K562 (cell line): ENCODE measurements around the gene COL1A2. TPM values are rescaled to one million over a fixed set of nuclear protein-coding genes. Genes with fewer than 3 reads are reported as not detected.

Source experiments
- ATAC-seq: fragments of 200-7000 bp; cut with Tn5 transposase; 3 replicates; pipeline ENCODE4 v1.9.1; 2020; ENCODE audit warnings: moderate library complexity
- BruUV-seq: library from RNA; stranded (reverse); fragments of 400-500 nt; replicated peaks from 2 replicates; lab custom pipeline; 2021; lab: Mats Ljungman, UMichigan
- CTCF ChIA-PET: fragments of 300-600 bp; formaldehyde crosslinking; extraction: SDS; loops from one replicate; lab custom pipeline; 2021; ENCODE audit warnings: low intra/inter-chr PET ratio; lab: Yijun Ruan, JAX
- POLR2A ChIA-PET: fragments of 300-600, 350-650 bp; sonication (Branson Sonifier 250); formaldehyde crosslinking; extraction: SDS; loops from one replicate; lab custom pipeline; 2021; ENCODE audit warnings: antibody characterized with exemption, inconsistent platforms; lab: Yijun Ruan, JAX
- DNase-seq, 4 experiments: peaks; one replicate each; pipeline versions ENCODE4 v3.0.0 to v3.0.0-alpha.2; 2011 to 2018; ENCODE audit warnings: low spot score in 3 of 4, mixed read lengths in 3 of 4; ENCODE audit errors: extremely low read depth in 1 of 4
- FAIRE-seq: peaks from 2 replicates; lab custom pipeline; 2011; peaks lifted over from hg19 to GRCh38; lab: Jason Lieb, UNC
- H2AFZ ChIP-seq: 2 replicates; pipeline ENCODE4 v1.6.0; 2011; ENCODE audit warnings: low read depth, low read length, control low read depth, inconsistent platforms
- H3K27ac ChIP-seq: fragments of 200-600 bp; 3 replicates; pipeline ENCODE4 v1.8.0; 2011; ENCODE audit warnings: low read depth, mild to moderate bottlenecking, control low read depth, inconsistent platforms, low read length, moderate library complexity, mixed read lengths; ENCODE audit errors: extremely low read depth
- H3K27me3 ChIP-seq, 2 experiments: fragments of 300-600 bp in 1 of 2; 2 replicates in 1 of 2; 3 replicates in 1 of 2; pipeline versions ENCODE4 v1.6.0 to v1.8.0; 2011; ENCODE audit warnings: inconsistent platforms in 2 of 2, low read length in 2 of 2, mild to moderate bottlenecking in 1 of 2, mixed read lengths in 1 of 2, moderate library complexity in 1 of 2; ENCODE audit not compliant: control insufficient read depth in 2 of 2, insufficient read depth in 2 of 2
- H3K36me3 ChIP-seq: fragments of 300-600 bp; 3 replicates; pipeline ENCODE4 v1.8.0; 2011; ENCODE audit warnings: mild to moderate bottlenecking, low read length, inconsistent platforms; ENCODE audit not compliant: control insufficient read depth, insufficient read depth
- H3K4me1 ChIP-seq, 2 experiments: fragments of 200-600 bp in 1 of 2; replicated peaks in 1 of 2; 2 replicates in 1 of 2; 3 replicates in 1 of 2; pipeline versions ENCODE4 v1.5.1 to v1.8.0; 2011; ENCODE audit warnings: inconsistent platforms in 2 of 2, low read length in 2 of 2, mild to moderate bottlenecking in 1 of 2, mixed read lengths in 1 of 2, moderate library complexity in 1 of 2; ENCODE audit not compliant: control insufficient read depth in 2 of 2, insufficient read depth in 2 of 2
- H3K4me2 ChIP-seq: 2 replicates; pipeline ENCODE4 v1.6.1; 2011; ENCODE audit warnings: low read length, control low read depth, inconsistent platforms, mixed read lengths; ENCODE audit not compliant: insufficient read depth
- H3K4me3 ChIP-seq: fragments of 200-600 bp; sonication (generic), shearing (Covaris generic); 2 replicates; pipeline ENCODE4 v1.5.1; 2016; ENCODE audit warnings: control low read depth, inconsistent platforms
- H3K79me2 ChIP-seq: fragments of 200-600 bp; 3 replicates; pipeline ENCODE4 v1.8.0; 2011; ENCODE audit warnings: low read length, inconsistent platforms; ENCODE audit not compliant: control insufficient read depth, insufficient read depth
- H3K9ac ChIP-seq, 2 experiments: 2 replicates each; pipeline versions ENCODE4 v1.6.0 to v1.6.1; 2011; ENCODE audit warnings: low read depth in 2 of 2, low read length in 2 of 2, control low read depth in 1 of 2, inconsistent platforms in 1 of 2, mild to moderate bottlenecking in 1 of 2, mixed read lengths in 1 of 2; ENCODE audit not compliant: insufficient read depth in 1 of 2
- H3K9me1 ChIP-seq: one replicate; pipeline ENCODE4 v1.6.0; 2011; ENCODE audit warnings: inconsistent platforms, mild to moderate bottlenecking, low read length, moderate library complexity; ENCODE audit not compliant: control insufficient read depth, insufficient read depth
- H3K9me3 ChIP-seq: replicated peaks from 2 replicates; pipeline ENCODE4 v1.5.1; 2011; ENCODE audit warnings: low read depth, low read length, inconsistent platforms; ENCODE audit not compliant: control insufficient read depth, insufficient read depth
- H4K20me1 ChIP-seq: replicated peaks from 2 replicates; pipeline ENCODE4 v1.6.1; 2011; ENCODE audit warnings: low read length, inconsistent platforms, mixed read lengths; ENCODE audit not compliant: control insufficient read depth, insufficient read depth
- ADNP ChIP-seq: fragments of 200-800 bp; sonication (Bioruptor generic); IDR thresholded peaks from 2 replicates; pipeline ENCODE4 v1.6.1; 2016; ENCODE audit warnings: missing genetic modification characterization, missing compliant biosample characterization
- CAMTA2 ChIP-seq: fragments of 250-450 bp; sonication (Bioruptor Pico); conservative IDR thresholded peaks from 2 replicates; pipeline ENCODE4 v1.5.1; 2022
- DDX20 ChIP-seq: fragments of 450-650 bp; IDR thresholded peaks from 2 replicates; pipeline ENCODE4 v1.6.1; 2016; ENCODE audit warnings: missing genetic modification characterization, low read depth, mild to moderate bottlenecking, missing compliant biosample characterization, moderate library complexity
- ELK1 ChIP-seq: sonication (generic); formaldehyde crosslinking; IDR thresholded peaks from 2 replicates; pipeline ENCODE4 v1.8.1; 2022; ENCODE audit warnings: missing genetic modification reagents
- MYBL2 ChIP-seq, 2 experiments: fragments of 450-650 bp in 1 of 2; sonication (generic) in 1 of 2; formaldehyde crosslinking in 1 of 2; IDR thresholded peaks; 2 replicates each; pipeline versions ENCODE4 v1.6.1 to v1.8.1; 2017 to 2022; ENCODE audit warnings: borderline replicate concordance in 1 of 2, inconsistent platforms in 1 of 2, low read depth in 1 of 2, mild to moderate bottlenecking in 1 of 2, missing genetic modification reagents in 1 of 2, moderate library complexity in 1 of 2
- POLR2G ChIP-seq: fragments of 200-400 bp; formaldehyde crosslinking; IDR thresholded peaks from 2 replicates; pipeline ENCODE4 v1.6.1; 2017; ENCODE audit warnings: low read depth, mild to moderate bottlenecking, antibody characterized with exemption, low read length, moderate library complexity
- PRPF4 ChIP-seq: fragments of 200-400 bp; formaldehyde crosslinking; IDR thresholded peaks from one replicate; pipeline ENCODE4 v1.6.1; 2017; ENCODE audit warnings: low read length, low read depth, mild to moderate bottlenecking; ENCODE audit not compliant: insufficient read depth, poor library complexity, severe bottlenecking
- SIRT6 ChIP-seq: IDR thresholded peaks from one replicate; pipeline ENCODE4 v1.6.1; 2012; ENCODE audit warnings: low read depth, mild to moderate bottlenecking, control low read depth, inconsistent platforms, low read length, moderate library complexity
- ZNF717 ChIP-seq: fragments of 250-450 bp; sonication (Bioruptor Pico); IDR thresholded peaks from 2 replicates; pipeline ENCODE4 v1.5.0; 2021
- in situ Hi-C: fragments of 300-500 bp; cut with MboI; formaldehyde crosslinking; loops from 4 replicates; pipeline ENCODE4 v1.15.0; 2018; ENCODE audit warnings: inconsistent platforms, mixed read lengths
- intact Hi-C: fragments of 100-400 bp; cut with micrococcal nuclease; formaldehyde crosslinking; loops from 2 replicates; pipeline ENCODE4 v1.14.2; 2022
- polyA plus RNA-seq, 8 experiments: library from polyadenylated mRNA; depleted of rRNA in 4 of 8; stranded (reverse) in 5 of 8; unstranded in 3 of 8; fragments of >200 nt; fragmentation: Nextera tagmentation in 2 of 8; fragmentation: Illumina TruSeq in 1 of 8; extraction: Ambion mirVana in 2 of 8; extraction: Trizol in 1 of 8; gene quantifications; 2 replicates each; pipeline versions ENCODE4 v1.2.1 to v1.2.3, GENCODE V29; 2011 to 2014; ENCODE audit warnings: inconsistent platforms in 1 of 8, missing spikeins in 1 of 8
- total RNA-seq, 7 experiments: library from RNA; depleted of rRNA in 6 of 7; stranded (reverse); fragments of >200 nt in 6 of 7; fragmentation: Illumina TruSeq in 2 of 7; extraction: Trizol in 2 of 7; gene quantifications; 2 replicates each; pipeline versions ENCODE4 v1.2.1 to v1.2.3, GENCODE V29; 2011 to 2021; ENCODE audit warnings: low replicate concordance in 1 of 7
- TF ChIP-seq, protein P1 (sequence below), 2 experiments: fragments of 200-800 bp in 1 of 2; sonication (Bioruptor generic) in 1 of 2; sonication (generic) in 1 of 2; formaldehyde crosslinking in 1 of 2; IDR thresholded peaks in 1 of 2; conservative IDR thresholded peaks in 1 of 2; 2 replicates each; pipeline versions ENCODE4 v1.5.0 to v1.6.1; 2016 to 2020; ENCODE audit warnings: missing compliant biosample characterization in 1 of 2, missing genetic modification characterization in 1 of 2, missing genetic modification reagents in 1 of 2
- TF ChIP-seq, protein P2 (sequence below): sonication (generic); formaldehyde crosslinking; IDR thresholded peaks from 2 replicates; pipeline ENCODE4 v1.8.0; 2022; ENCODE audit warnings: mild to moderate bottlenecking, missing genetic modification reagents
- TF ChIP-seq, protein P3 (sequence below), 2 experiments: fragments of 450-650 bp; IDR thresholded peaks; 2 replicates each; pipeline ENCODE4 v1.6.1; 2018; ENCODE audit warnings: mild to moderate bottlenecking in 2 of 2, low read depth in 1 of 2; ENCODE audit not compliant: partially characterized antibody in 2 of 2

The COL1A2 gene
- total and polyA plus RNA-seq, 9 of the 15 experiments (the other 6 are each of a cell fraction or from before 2014, with no cell fraction given), result 0.94 to 11.6 (median 1.7) TPM

- TF ChIP-seq ELK1 (CRISPR knock-in tag) (no peak), POLR2G (no peak), ADNP (tag) (no peak), ZNF717 (CRISPR knock-in tag) (no peak)
These were observed 15.9 kb downstream of the COL1A2 start (continued) for GRCh38 chr7:94410413-94411187.

- in situ Hi-C loops (no loop called here), intact Hi-C loops (no loop called here)
- Histone ChIP-seq H4K20me1 (no peaks in the 10 kb centered on the region), H3K9me1 (no peaks in the 10 kb centered on the region), H3K9ac (no peak overlapping the region), H3K4me1 (no peaks in the 10 kb centered on the region), H3K36me3 (no peaks in the 10 kb centered on the region), H3K4me3 (no peak overlapping the region), H2AFZ (no peak overlapping the region), H3K79me2 (no peaks in the 10 kb centered on the region), H3K4me2 (no peak overlapping the region), H3K9me3 (no peaks in the 10 kb centered on the region), H3K27me3 (no peaks in the 10 kb centered on the region; a peak in 1 of 5 replicates), H3K27ac (no peak overlapping the region)
- FAIRE-seq (no peak), DNase-seq (no peak), ATAC-seq (no peak)
- CTCF ChIA-PET, result no interaction called here
- BruUV-seq, result no TSS peak
- POLR2A ChIA-PET, result no interaction called here
- TF ChIP-seq MYBL2 (IDR thresholded peaks at IDR 0.05; ENCODE audit: low read depth) (no peak), MYBL2 (CRISPR knock-in tag; IDR thresholded peaks at IDR 0.05; ENCODE audit: borderline replicate concordance) (no peak), PRPF4 (no peak), DDX20 (tag) (no peak), SIRT6 (no peak), CAMTA2 (no peak)
- TF ChIP-seq, protein P1, sequence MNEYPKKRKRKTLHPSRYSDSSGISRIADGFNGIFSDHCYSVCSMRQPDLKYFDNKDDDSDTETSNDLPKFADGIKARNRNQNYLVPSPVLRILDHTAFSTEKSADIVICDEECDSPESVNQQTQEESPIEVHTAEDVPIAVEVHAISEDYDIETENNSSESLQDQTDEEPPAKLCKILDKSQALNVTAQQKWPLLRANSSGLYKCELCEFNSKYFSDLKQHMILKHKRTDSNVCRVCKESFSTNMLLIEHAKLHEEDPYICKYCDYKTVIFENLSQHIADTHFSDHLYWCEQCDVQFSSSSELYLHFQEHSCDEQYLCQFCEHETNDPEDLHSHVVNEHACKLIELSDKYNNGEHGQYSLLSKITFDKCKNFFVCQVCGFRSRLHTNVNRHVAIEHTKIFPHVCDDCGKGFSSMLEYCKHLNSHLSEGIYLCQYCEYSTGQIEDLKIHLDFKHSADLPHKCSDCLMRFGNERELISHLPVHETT (CRISPR knock-in tag; conservative IDR thresholded peaks at IDR 0.05 in 1 of 2, IDR thresholded peaks at IDR 0.05 in 1 of 2), result no peak
- TF ChIP-seq, protein P2, sequence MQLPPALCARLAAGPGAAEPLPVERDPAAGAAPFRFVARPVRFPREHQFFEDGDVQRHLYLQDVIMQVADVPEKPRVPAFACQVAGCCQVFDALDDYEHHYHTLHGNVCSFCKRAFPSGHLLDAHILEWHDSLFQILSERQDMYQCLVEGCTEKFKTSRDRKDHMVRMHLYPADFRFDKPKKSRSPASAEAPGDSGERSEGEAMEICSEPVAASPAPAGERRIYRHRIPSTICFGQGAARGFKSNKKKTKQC (CRISPR knock-in tag), result no peak
- TF ChIP-seq, protein P3, sequence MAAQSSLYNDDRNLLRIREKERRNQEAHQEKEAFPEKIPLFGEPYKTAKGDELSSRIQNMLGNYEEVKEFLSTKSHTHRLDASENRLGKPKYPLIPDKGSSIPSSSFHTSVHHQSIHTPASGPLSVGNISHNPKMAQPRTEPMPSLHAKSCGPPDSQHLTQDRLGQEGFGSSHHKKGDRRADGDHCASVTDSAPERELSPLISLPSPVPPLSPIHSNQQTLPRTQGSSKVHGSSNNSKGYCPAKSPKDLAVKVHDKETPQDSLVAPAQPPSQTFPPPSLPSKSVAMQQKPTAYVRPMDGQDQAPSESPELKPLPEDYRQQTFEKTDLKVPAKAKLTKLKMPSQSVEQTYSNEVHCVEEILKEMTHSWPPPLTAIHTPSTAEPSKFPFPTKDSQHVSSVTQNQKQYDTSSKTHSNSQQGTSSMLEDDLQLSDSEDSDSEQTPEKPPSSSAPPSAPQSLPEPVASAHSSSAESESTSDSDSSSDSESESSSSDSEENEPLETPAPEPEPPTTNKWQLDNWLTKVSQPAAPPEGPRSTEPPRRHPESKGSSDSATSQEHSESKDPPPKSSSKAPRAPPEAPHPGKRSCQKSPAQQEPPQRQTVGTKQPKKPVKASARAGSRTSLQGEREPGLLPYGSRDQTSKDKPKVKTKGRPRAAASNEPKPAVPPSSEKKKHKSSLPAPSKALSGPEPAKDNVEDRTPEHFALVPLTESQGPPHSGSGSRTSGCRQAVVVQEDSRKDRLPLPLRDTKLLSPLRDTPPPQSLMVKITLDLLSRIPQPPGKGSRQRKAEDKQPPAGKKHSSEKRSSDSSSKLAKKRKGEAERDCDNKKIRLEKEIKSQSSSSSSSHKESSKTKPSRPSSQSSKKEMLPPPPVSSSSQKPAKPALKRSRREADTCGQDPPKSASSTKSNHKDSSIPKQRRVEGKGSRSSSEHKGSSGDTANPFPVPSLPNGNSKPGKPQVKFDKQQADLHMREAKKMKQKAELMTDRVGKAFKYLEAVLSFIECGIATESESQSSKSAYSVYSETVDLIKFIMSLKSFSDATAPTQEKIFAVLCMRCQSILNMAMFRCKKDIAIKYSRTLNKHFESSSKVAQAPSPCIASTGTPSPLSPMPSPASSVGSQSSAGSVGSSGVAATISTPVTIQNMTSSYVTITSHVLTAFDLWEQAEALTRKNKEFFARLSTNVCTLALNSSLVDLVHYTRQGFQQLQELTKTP (IDR thresholded peaks at IDR 0.05; ENCODE audit: low read depth in 1 of 2, partially characterized antibody in 2 of 2), result no peak
These were observed 16.4 kb downstream of the COL1A2 start for GRCh38 chr7:94411188-94411466.
